OCI-LY3 (cell line): Measurements from ENCODE around the gene NCOA3.

Experiments used
- CTCF ChIP-seq: fragments of 200-600, 300-600 bp; sonication (generic); IDR thresholded peaks from 2 replicates; pipeline ENCODE4 v1.5.1; 2014; ENCODE audit warnings: antibody characterized with exemption, low read length, low read depth
- EZH2phosphoT487 ChIP-seq: fragments of 200-600 bp; shearing (Covaris generic); IDR thresholded peaks from 2 replicates; pipeline ENCODE4 v1.6.1; 2018; ENCODE audit warnings: antibody characterized with exemption, mixed run types, low read depth

GRCh38 chr20:47545499-47545898 lies 43.8 kb downstream of the NCOA3 start:
- TF ChIP-seq CTCF (no peak), EZH2phosphoT487 (no peak)
